Panc1 (cell line): Measurements from ENCODE around the gene TMTC2.

Source experiments
- CTCF ChIP-seq: fragments of 450-650 bp; IDR thresholded peaks from 2 replicates; pipeline ENCODE4 v1.5.1; 2017; ENCODE audit warnings: mild to moderate bottlenecking
- POLR2AphosphoS5 ChIP-seq: IDR thresholded peaks from 2 replicates; pipeline ENCODE4 v1.6.1; 2012; ENCODE audit warnings: mild to moderate bottlenecking, low read depth, low read length, moderate library complexity
- REST ChIP-seq, 2 experiments: IDR thresholded peaks; 2 replicates each; pipeline ENCODE4 v1.6.1; 2011 to 2012; ENCODE audit warnings: low read depth in 2 of 2, control low read depth in 1 of 2, low read length in 1 of 2, mild to moderate bottlenecking in 1 of 2, moderate library complexity in 1 of 2; ENCODE audit not compliant: insufficient read depth in 1 of 2
- TCF7L2 ChIP-seq: IDR thresholded peaks from 2 replicates; pipeline ENCODE4 v1.6.1; 2011; ENCODE audit warnings: mild to moderate bottlenecking, low read depth, low read length, inconsistent platforms

- TF ChIP-seq POLR2AphosphoS5 (no peak), CTCF (no peak), TCF7L2 (no peak), REST (IDR thresholded peaks at IDR 0.05; ENCODE audit: insufficient read depth in 1 of 2, low read depth in 2 of 2, low read length in 1 of 2) (no peak)
These were observed 387.7 kb downstream of the TMTC2 start for GRCh38 chr12:83074358-83074894.
